DND-41 (cell line): ENCODE data around the gene ZNF783.
"Not testable (repeated sequence)": the region's sequence is repeated elsewhere in the genome, so short reads cannot be mapped to it uniquely, and the experiment has no call there.

Source experiments
- ATAC-seq: fragments of 200-7000 bp; cut with Tn5 transposase; 3 replicates; pipeline ENCODE4 v1.9.1; 2021; ENCODE audit warnings: low read depth; ENCODE audit not compliant: insufficient read depth
- DNase-seq: peaks from one replicate; pipeline ENCODE4 v3.0.0-alpha.2; 2020
- H2AFZ ChIP-seq: 2 replicates; pipeline ENCODE4 v1.6.0; 2012; ENCODE audit warnings: low read depth, low read length
- H3K27ac ChIP-seq: 2 replicates; pipeline ENCODE4 v1.5.1; 2012; ENCODE audit warnings: low read length, inconsistent platforms
- H3K27me3 ChIP-seq: fragments of 200-600 bp; sonication (generic); 2 replicates; pipeline ENCODE4 v1.6.0; 2012; ENCODE audit warnings: low read length, mild to moderate bottlenecking, inconsistent platforms; ENCODE audit not compliant: insufficient read depth, poor library complexity
- H3K36me3 ChIP-seq: 2 replicates; pipeline ENCODE4 v1.5.1; 2012; ENCODE audit warnings: low read length, inconsistent platforms; ENCODE audit not compliant: insufficient read depth
- H3K4me1 ChIP-seq: 2 replicates; pipeline ENCODE4 v1.5.1; 2012; ENCODE audit warnings: mild to moderate bottlenecking, low read length; ENCODE audit not compliant: insufficient read depth
- H3K4me2 ChIP-seq: 2 replicates; pipeline ENCODE4 v1.6.0; 2012; ENCODE audit warnings: mild to moderate bottlenecking, moderate library complexity, low read length, inconsistent platforms; ENCODE audit not compliant: insufficient read depth
- H3K4me3 ChIP-seq, 2 experiments: fragments of 200-600 bp in 1 of 2; shearing (Covaris generic) in 1 of 2; 2 replicates each; pipeline ENCODE4 v1.5.1; 2012 to 2016; ENCODE audit warnings: inconsistent platforms in 2 of 2, low read length in 2 of 2, mild to moderate bottlenecking in 2 of 2, low read depth in 1 of 2, moderate library complexity in 1 of 2
- H3K79me2 ChIP-seq: 2 replicates; pipeline ENCODE4 v1.6.0; 2012; ENCODE audit warnings: low read length, inconsistent platforms; ENCODE audit not compliant: insufficient read depth
- H3K9ac ChIP-seq: 2 replicates; pipeline ENCODE4 v1.6.0; 2012; ENCODE audit warnings: low read depth, mild to moderate bottlenecking, inconsistent platforms, low read length, moderate library complexity
- H3K9me3 ChIP-seq: 2 replicates; pipeline ENCODE4 v1.5.1; 2012; ENCODE audit warnings: low read length, moderate library complexity, mild to moderate bottlenecking, inconsistent platforms; ENCODE audit not compliant: insufficient read depth, severe bottlenecking
- H4K20me1 ChIP-seq: 2 replicates; pipeline ENCODE4 v1.6.0; 2012; ENCODE audit warnings: low read length; ENCODE audit not compliant: insufficient read depth
- EZH2 ChIP-seq: IDR thresholded peaks from 3 replicates; pipeline ENCODE4 v1.6.1; 2012; ENCODE audit warnings: borderline replicate concordance, low read depth, mild to moderate bottlenecking, moderate library complexity, low read length, inconsistent platforms; ENCODE audit not compliant: severe bottlenecking
- TF ChIP-seq, protein P1 (sequence below): IDR thresholded peaks from 2 replicates; pipeline ENCODE4 v1.5.1; 2012; ENCODE audit warnings: borderline replicate concordance, low read length, moderate library complexity, mild to moderate bottlenecking; ENCODE audit not compliant: poor library complexity, severe bottlenecking; ENCODE audit errors: extremely low read depth

The ZNF783 gene

DNA sequence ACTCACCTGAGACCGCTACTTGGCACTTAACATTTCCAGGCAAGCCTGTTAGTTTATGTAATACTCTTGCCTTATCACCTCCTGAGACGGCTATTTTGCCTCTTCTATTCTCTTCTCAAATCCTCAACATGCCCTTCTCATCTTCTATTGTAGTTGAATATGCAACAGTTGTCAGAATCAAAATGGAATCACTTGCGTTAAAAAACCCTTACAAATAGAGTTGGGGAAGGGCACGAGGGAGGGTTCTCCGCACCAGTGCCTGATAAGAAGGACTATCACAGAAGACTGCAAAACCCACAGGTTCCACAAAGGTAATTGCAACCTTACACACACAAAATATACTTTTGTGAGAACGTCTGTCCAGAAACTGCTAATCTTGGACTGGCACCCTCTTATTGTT is 57.4 kb downstream of the ZNF783 start:
- Histone ChIP-seq H3K4me1 (no peaks in the 10 kb centered on the region; the same call in 1 of the 2 replicates), H3K4me2 (no peak overlapping the region), H2AFZ (no peak overlapping the region), H3K27ac (no peak overlapping the region), H4K20me1 (no peaks in the 10 kb centered on the region), H3K9me3 (no peaks in the 10 kb centered on the region), H3K79me2 (no peaks in the 10 kb centered on the region), H3K27me3 (no peaks in the 10 kb centered on the region), H3K9ac (no peak overlapping the region), H3K4me3 (no peak overlapping the region), H3K36me3 (no peaks in the 10 kb centered on the region)
- ATAC-seq (no peak), DNase-seq (no peak)
- TF ChIP-seq EZH2 = no peak

DNA sequence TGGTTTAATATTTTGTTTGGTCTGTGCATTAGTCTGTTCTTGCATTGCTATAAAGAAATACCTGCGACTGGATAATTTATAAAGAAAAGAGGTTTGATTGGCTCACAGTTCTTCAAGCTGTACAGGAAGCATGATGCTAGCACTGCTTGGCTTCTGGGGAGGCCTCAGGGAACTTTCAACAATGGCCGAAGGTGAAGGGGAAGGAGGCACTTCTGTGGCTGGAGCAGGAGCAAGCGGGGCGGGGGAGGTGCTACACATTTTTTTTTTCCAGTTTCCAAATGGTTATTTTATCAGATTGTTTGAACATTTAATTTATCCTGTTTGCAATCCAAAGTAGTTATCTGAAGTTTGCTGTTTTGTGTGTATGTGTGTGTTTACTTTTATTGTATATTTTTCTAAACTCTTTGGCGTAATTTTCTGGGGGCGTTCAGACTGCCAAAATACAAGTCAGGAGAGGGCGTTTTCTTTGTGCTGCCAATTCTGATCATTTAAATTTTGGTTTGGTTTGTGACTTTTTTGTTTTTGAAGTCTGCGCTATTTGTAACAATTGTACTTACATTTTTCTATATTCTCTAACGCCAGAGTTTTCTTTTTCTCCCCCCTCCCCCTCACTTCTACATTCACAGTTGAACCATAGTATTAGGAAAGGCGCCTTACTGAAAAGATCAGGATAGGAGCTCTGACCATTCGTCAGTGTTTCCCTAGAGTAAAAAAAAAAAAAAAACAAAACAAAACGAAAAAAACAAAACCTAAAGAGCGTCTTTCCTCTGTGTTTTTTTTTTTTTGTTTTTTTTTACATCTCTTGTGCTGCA is 58.5 kb downstream of the ZNF783 start:
- H3K36me3 ChIP-seq = no peaks in the 10 kb centered on the region
- DNase-seq = no peak
- no peaks in the 10 kb centered on the region for H3K27me3 ChIP-seq
- no peaks in the 10 kb centered on the region for H4K20me1 ChIP-seq
- H3K4me2 ChIP-seq = no peak overlapping the region
- H3K27ac ChIP-seq = no peak overlapping the region
- TF ChIP-seq EZH2 = no peak
- TF ChIP-seq, protein P1, sequence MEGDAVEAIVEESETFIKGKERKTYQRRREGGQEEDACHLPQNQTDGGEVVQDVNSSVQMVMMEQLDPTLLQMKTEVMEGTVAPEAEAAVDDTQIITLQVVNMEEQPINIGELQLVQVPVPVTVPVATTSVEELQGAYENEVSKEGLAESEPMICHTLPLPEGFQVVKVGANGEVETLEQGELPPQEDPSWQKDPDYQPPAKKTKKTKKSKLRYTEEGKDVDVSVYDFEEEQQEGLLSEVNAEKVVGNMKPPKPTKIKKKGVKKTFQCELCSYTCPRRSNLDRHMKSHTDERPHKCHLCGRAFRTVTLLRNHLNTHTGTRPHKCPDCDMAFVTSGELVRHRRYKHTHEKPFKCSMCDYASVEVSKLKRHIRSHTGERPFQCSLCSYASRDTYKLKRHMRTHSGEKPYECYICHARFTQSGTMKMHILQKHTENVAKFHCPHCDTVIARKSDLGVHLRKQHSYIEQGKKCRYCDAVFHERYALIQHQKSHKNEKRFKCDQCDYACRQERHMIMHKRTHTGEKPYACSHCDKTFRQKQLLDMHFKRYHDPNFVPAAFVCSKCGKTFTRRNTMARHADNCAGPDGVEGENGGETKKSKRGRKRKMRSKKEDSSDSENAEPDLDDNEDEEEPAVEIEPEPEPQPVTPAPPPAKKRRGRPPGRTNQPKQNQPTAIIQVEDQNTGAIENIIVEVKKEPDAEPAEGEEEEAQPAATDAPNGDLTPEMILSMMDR = no peak
- H2AFZ ChIP-seq = no peak overlapping the region
- H3K4me3 ChIP-seq = no peak overlapping the region
- no peaks in the 10 kb centered on the region for H3K9me3 ChIP-seq
- no peaks in the 10 kb centered on the region for H3K79me2 ChIP-seq
- H3K4me1 ChIP-seq = no peaks in the 10 kb centered on the region; the same call in 1 of the 2 replicates
- no peak overlapping the region for H3K9ac ChIP-seq
- ATAC-seq = no peak

DNA sequence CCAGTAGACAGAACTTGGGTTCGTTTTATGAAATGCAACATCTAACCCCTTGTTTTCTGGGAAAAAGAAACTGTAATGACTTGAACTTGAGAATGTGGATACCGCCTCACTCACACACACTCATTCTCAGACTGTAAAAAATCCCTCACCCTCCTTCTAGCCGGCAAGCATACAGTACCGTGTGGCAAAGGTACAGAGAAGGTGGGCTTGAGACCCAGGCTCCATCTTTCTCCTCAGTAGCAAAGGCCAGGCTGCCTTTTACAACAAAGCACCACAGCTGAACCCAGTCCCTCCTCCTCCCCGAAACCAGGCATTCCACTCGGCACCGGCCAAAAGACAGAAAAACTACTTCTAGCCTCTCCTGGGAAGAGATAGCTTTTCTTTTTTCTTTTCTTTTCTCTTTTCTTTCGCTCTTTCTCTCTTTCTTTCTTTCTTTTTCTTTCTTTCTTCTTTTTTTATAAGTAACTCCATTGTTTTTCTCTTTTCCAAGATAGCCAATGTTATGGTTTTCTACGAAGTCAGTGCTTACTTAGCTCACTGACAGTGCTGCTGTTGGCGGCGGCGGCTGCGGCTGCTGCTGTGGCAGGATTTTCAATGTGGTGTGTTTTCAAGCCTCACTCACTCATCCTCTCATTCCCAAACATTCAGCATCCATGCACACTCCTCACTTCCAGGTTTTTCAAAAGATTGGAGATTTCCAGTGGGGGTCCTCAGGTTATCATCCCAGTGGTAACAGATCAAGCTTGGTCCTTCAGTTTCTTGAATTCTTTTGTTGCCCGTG is 59.3 kb downstream of the ZNF783 start:
- not testable (repeated sequence) for H3K9ac ChIP-seq, H3K79me2 ChIP-seq, H3K27me3 ChIP-seq, H4K20me1 ChIP-seq, DNase-seq, H3K4me1 ChIP-seq, H3K9me3 ChIP-seq, H3K4me2 ChIP-seq, ATAC-seq, H3K36me3 ChIP-seq, H3K27ac ChIP-seq, H3K4me3 ChIP-seq
- peak overlapping the region; percentile 64; the same call in 1 of the 2 replicates for H2AFZ ChIP-seq

DNA sequence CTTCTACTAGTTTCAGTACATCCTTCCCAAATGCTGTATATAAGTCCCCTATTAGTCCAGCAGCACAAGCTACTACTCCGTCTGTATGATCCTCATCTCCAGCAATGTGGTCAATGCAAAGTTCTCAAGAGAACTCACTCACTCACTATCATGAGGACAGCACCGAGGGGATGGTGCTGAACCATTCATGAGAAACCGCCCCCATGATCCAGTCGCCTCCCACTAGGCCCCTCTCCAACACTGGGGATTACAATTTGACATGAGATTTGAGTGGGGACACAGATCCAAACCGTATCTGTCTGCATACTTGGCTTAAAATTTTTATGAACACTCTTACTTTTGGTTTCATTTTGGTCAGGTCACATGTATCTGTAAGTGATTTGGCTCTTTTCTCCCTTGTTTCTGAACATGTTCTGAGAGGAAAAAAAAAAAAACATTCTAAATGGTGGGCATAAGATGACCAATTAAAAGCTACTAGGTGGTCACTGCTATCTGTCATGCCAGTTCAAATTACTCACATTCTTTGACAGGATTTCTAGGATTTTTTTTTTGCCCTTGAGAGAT is 60.1 kb downstream of the ZNF783 start:
- Histone ChIP-seq H4K20me1 (no peaks in the 10 kb centered on the region), H3K27me3 (no peaks in the 10 kb centered on the region), H3K4me1 (no peaks in the 10 kb centered on the region; the same call in 1 of the 2 replicates), H2AFZ (peak overlapping the region; percentile 64), H3K27ac (no peak overlapping the region), H3K36me3 (no peaks in the 10 kb centered on the region), H3K9ac (no peak overlapping the region), H3K4me3 (0 out of 4 replicates have a peak overlapping the region, but pooled peaks of 1 of the 2 experiments have one; percentile 4), H3K79me2 (no peaks in the 10 kb centered on the region), H3K9me3 (peaks cover 2% of the 10 kb centered on the region), H3K4me2 (peak overlapping the region; percentile 6; the same call in 1 of the 2 replicates)
- ATAC-seq = peak; percentile 66
- TF ChIP-seq, protein P1 = no peak
- no peak for TF ChIP-seq EZH2
- DNase-seq = no peak
